H4 (cell line): ENCODE data around the gene POU6F2. TPM values are rescaled to one million over a fixed set of nuclear protein-coding genes. Genes with fewer than 3 reads are reported as not detected.

Experiments
- DNase-seq: peaks from one replicate; pipeline ENCODE4 v3.0.0-alpha.2; 2015; ENCODE audit warnings: low spot score
- total RNA-seq: library from RNA; depleted of rRNA; stranded (reverse); fragments of >200 nt; shearing (Covaris generic); gene quantifications from 2 replicates; pipeline ENCODE4 v1.2.3, GENCODE V29; 2014

POU6F2 gene
- total RNA-seq, 1 experiment from 2014 or later = 0.41 TPM

- no peak for DNase-seq
Observed at GRCh38 chr7:39069031-39069430, 91.3 kb downstream of the POU6F2 start.

- DNase-seq = no peak
Observed at GRCh38 chr7:39069896-39070881, 92.5 kb downstream of the POU6F2 start.

GRCh38 chr7:39071116-39071515, 93.4 kb downstream of the POU6F2 start:
- DNase-seq = no peak

- no peak for DNase-seq
Observed at GRCh38 chr7:39073432-39073831, 95.7 kb downstream of the POU6F2 start.

GRCh38 chr7:39075210-39075609, 97.5 kb downstream of the POU6F2 start:
- DNase-seq = no peak

GRCh38 chr7:39083781-39084180, 106.1 kb downstream of the POU6F2 start:
- DNase-seq = no peak

- no peak for DNase-seq
Observed at GRCh38 chr7:39084349-39084748, 106.6 kb downstream of the POU6F2 start.

GRCh38 chr7:39085189-39085588, 107.5 kb downstream of the POU6F2 start:
- no peak for DNase-seq

GRCh38 chr7:39085590-39086049, 107.9 kb downstream of the POU6F2 start:
- peak; percentile 42 for DNase-seq

GRCh38 chr7:39086638-39087360, 109.1 kb downstream of the POU6F2 start:
- DNase-seq = no peak

- no peak for DNase-seq
Observed at GRCh38 chr7:39088730-39089593, 111.3 kb downstream of the POU6F2 start.

- DNase-seq = no peak
Observed at GRCh38 chr7:39091145-39091544, 113.4 kb downstream of the POU6F2 start.

- no peak for DNase-seq
Observed at GRCh38 chr7:39091774-39092173, 114.1 kb downstream of the POU6F2 start.

- no peak for DNase-seq
Observed at GRCh38 chr7:39094731-39095130, 117.0 kb downstream of the POU6F2 start.

GRCh38 chr7:39095875-39096619, 118.3 kb downstream of the POU6F2 start:
- no peak for DNase-seq

GRCh38 chr7:39098506-39098905, 120.8 kb downstream of the POU6F2 start:
- DNase-seq = no peak

GRCh38 chr7:39099146-39099545, 121.4 kb downstream of the POU6F2 start:
- no peak for DNase-seq

- DNase-seq = no peak
Observed at GRCh38 chr7:39100270-39100669, 122.6 kb downstream of the POU6F2 start.

GRCh38 chr7:39102234-39102633, 124.5 kb downstream of the POU6F2 start:
- DNase-seq = no peak

GRCh38 chr7:39105720-39106119, 128.0 kb downstream of the POU6F2 start:
- no peak for DNase-seq

GRCh38 chr7:39125846-39126245, 148.1 kb downstream of the POU6F2 start:
- no peak for DNase-seq
